ENCODE data around the gene TXLNG.

DNA sequence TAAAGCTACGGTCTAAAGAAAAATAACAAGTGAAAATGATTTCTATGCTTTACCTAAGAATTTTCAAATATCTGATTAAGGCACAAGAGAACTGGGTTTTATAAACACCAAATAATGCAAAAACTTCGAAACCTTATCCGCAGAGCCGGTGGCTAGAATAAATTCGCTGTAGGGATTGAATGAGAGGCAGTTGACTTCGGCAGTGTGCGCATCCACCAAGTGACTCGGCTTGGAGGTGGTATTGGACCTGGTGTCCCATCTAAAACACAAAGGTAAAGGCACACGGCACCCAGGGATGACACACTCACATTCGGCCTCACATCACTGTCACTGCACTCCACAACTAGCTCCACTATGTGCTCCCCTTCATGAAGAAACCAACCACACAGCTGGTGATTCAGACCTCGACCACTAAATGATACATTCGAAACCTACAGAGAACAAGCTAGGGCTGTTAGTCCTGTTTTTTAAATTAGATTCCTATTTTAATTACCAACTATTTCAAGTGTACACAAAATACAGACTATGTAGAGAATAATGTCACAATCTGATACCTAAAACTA, 66.4 kb downstream of the TXLNG start:
- TF ChIP-seq REST (IDR thresholded peaks at IDR 0.05; ENCODE audit: insufficient read depth in 1 of 2, low read depth in 2 of 2, low read length in 1 of 2), result no peak
- no peak for TF ChIP-seq SIN3A (IDR thresholded peaks at IDR 0.05; ENCODE audit: borderline replicate concordance, insufficient read depth, low read depth, low read length)

Measured in Panc1 (cell line).